OCI-LY3 (cell line): ENCODE data around the gene TTC28.

ENCODE experiments used
- H2AFZ ChIP-seq: fragments of 200-600, 300-600 bp; shearing (Covaris generic); 2 replicates; pipeline ENCODE4 v1.6.0; 2014; ENCODE audit warnings: antibody characterized with exemption, low read depth, low read length
- H3K27ac ChIP-seq: fragments of 200-600, 300-600 bp; sonication (generic); 2 replicates; pipeline ENCODE4 v1.5.1; 2014; ENCODE audit warnings: mild to moderate bottlenecking, low read length, moderate library complexity, mixed read lengths
- H3K27me3 ChIP-seq: fragments of 200-600, 300-600 bp; sonication (generic); 2 replicates; pipeline ENCODE4 v1.6.1; 2014; ENCODE audit warnings: low read depth, low read length, mixed read lengths
- H3K36me3 ChIP-seq: fragments of 200-600, 300-600 bp; sonication (generic); replicated peaks from 2 replicates; pipeline ENCODE3; 2014; ENCODE audit warnings: low read depth, low read length, mixed read lengths
- H3K4me1 ChIP-seq: fragments of 300-600, 200-600 bp; sonication (generic); 2 replicates; pipeline ENCODE4 v1.6.1; 2014; ENCODE audit warnings: low read length, mixed read lengths
- H3K4me2 ChIP-seq: fragments of 200-600, 300-600 bp; sonication (generic); 2 replicates; pipeline ENCODE4 v1.6.1; 2014; ENCODE audit warnings: low read length, mixed read lengths
- H3K4me3 ChIP-seq: fragments of 300-600, 200-600 bp; sonication (generic); 2 replicates; pipeline ENCODE4 v1.5.1; 2014; ENCODE audit warnings: antibody characterized with exemption, mild to moderate bottlenecking, low read length, moderate library complexity
- H3K79me2 ChIP-seq: fragments of 300-600, 200-600 bp; shearing (Covaris generic); 2 replicates; pipeline ENCODE4 v1.6.1; 2014; ENCODE audit warnings: mild to moderate bottlenecking, low read length, mixed read lengths
- H3K9ac ChIP-seq: fragments of 300-600, 200-600 bp; shearing (Covaris generic); 2 replicates; pipeline ENCODE4 v1.6.0; 2014; ENCODE audit warnings: mild to moderate bottlenecking, low read length, moderate library complexity
- H3K9me3 ChIP-seq: fragments of 200-600, 300-600 bp; shearing (Covaris generic); 2 replicates; pipeline ENCODE4 v1.6.1; 2014; ENCODE audit warnings: low read length, mixed read lengths; ENCODE audit not compliant: insufficient read depth
- H4K20me1 ChIP-seq: fragments of 200-600, 300-600 bp; sonication (generic); 2 replicates; pipeline ENCODE4 v1.6.1; 2016; ENCODE audit warnings: low read length, mixed read lengths; ENCODE audit not compliant: insufficient read depth
- EZH2phosphoT487 ChIP-seq: fragments of 200-600 bp; shearing (Covaris generic); IDR thresholded peaks from 2 replicates; pipeline ENCODE4 v1.6.1; 2018; ENCODE audit warnings: antibody characterized with exemption, mixed run types, low read depth
- TF ChIP-seq, protein P1 (sequence below): fragments of 200-600, 300-600 bp; sonication (generic); IDR thresholded peaks from 2 replicates; pipeline ENCODE4 v1.5.1; 2014; ENCODE audit warnings: antibody characterized with exemption, low read length, low read depth

Gene TTC28

DNA sequence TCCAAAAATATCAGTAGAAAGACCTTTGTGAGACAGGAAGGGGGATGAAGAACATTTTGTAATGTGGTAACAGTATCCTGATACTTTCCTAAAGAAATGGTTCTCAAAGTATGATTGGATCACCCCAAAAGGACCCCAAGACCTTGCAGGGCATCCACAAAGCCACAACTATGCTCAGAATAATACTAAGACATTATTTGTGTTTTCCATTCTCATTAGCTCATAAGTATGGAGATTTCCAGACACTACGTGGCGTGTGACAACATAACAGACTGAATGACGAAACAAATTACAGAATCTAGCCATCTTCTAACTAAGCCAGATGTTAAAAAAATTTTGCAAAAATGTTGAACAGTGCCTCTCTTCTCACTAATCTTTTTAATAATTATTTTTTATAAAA, 37.0 kb upstream of the TTC28 start:
- no peaks in the 10 kb centered on the region for H3K27me3 ChIP-seq
- H4K20me1 ChIP-seq, result no peaks in the 10 kb centered on the region
- no peak overlapping the region for H3K4me3 ChIP-seq
- H3K4me1 ChIP-seq, result peaks cover 4% of the 10 kb centered on the region; the same call in 1 of the 2 replicates
- peaks cover 42% of the 10 kb centered on the region for H3K36me3 ChIP-seq
- TF ChIP-seq, protein P1, sequence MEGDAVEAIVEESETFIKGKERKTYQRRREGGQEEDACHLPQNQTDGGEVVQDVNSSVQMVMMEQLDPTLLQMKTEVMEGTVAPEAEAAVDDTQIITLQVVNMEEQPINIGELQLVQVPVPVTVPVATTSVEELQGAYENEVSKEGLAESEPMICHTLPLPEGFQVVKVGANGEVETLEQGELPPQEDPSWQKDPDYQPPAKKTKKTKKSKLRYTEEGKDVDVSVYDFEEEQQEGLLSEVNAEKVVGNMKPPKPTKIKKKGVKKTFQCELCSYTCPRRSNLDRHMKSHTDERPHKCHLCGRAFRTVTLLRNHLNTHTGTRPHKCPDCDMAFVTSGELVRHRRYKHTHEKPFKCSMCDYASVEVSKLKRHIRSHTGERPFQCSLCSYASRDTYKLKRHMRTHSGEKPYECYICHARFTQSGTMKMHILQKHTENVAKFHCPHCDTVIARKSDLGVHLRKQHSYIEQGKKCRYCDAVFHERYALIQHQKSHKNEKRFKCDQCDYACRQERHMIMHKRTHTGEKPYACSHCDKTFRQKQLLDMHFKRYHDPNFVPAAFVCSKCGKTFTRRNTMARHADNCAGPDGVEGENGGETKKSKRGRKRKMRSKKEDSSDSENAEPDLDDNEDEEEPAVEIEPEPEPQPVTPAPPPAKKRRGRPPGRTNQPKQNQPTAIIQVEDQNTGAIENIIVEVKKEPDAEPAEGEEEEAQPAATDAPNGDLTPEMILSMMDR, result no peak
- no peak for TF ChIP-seq EZH2phosphoT487
- no peak overlapping the region for H3K4me2 ChIP-seq
- H3K9ac ChIP-seq, result no peak overlapping the region
- H3K27ac ChIP-seq, result no peak overlapping the region
- H2AFZ ChIP-seq, result no peak overlapping the region
- H3K9me3 ChIP-seq, result no peaks in the 10 kb centered on the region
- H3K79me2 ChIP-seq, result no peaks in the 10 kb centered on the region

DNA sequence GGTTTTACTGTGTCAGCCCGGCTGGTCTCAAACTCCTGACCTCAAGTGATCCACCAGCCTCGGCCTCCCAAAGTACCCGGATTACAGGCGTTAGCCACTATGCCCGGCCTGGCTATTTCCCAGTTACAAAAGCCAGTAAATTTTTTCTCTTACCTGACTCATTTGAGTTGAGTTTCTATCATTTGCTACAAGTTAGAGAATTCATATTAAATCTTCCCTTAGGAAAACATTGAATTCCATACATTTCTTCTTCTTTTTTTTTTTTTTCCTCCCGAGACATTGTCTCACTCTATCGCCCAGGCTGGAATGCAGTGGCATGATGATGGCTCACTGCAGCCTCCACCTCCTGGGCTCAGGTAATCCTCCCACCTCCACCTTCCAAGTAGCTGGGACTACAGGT, 36.0 kb upstream of the TTC28 start:
- no peak overlapping the region for H2AFZ ChIP-seq
- no peak overlapping the region for H3K4me2 ChIP-seq
- H3K79me2 ChIP-seq, result no peaks in the 10 kb centered on the region
- no peak overlapping the region for H3K27ac ChIP-seq
- peaks cover 47% of the 10 kb centered on the region for H3K36me3 ChIP-seq
- TF ChIP-seq EZH2phosphoT487, result no peak
- TF ChIP-seq, protein P1, result no peak
- no peak overlapping the region for H3K9ac ChIP-seq
- H4K20me1 ChIP-seq, result no peaks in the 10 kb centered on the region
- peaks cover 4% of the 10 kb centered on the region; the same call in 1 of the 2 replicates for H3K4me1 ChIP-seq
- H3K9me3 ChIP-seq, result no peaks in the 10 kb centered on the region
- no peaks in the 10 kb centered on the region for H3K27me3 ChIP-seq
- no peak overlapping the region for H3K4me3 ChIP-seq

DNA sequence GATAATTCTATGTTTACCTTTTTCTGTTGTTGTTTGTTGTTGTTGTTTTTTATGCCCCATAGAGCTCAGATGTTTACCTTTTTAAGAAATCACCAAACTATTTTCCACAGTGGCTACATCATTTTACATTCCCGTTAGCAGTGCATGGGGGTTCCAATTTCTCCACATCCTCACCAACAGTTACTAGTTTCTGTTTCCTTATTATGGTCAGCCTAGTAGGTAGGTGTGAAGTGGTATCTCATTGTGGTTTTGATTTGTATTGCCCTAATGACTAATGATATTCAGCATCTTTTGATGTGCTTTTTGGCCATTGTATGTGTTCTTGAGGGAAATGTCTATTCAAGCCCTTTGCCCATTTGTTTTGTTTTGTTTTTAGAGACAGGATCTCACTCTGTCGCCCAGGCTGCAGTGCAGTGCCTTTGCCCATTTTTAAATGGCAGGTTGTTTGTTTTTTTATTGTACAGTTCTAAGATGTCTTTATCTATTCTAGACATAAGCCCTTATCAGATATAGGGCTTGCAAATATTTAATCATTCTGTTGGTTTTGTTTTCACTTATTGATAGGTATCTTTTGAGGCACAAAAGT, 34.5 kb upstream of the TTC28 start:
- Histone ChIP-seq H3K9ac (no peak overlapping the region), H3K36me3 (peaks cover 47% of the 10 kb centered on the region), H4K20me1 (no peaks in the 10 kb centered on the region), H2AFZ (no peak overlapping the region), H3K9me3 (no peaks in the 10 kb centered on the region), H3K4me1 (peaks cover 4% of the 10 kb centered on the region; the same call in 1 of the 2 replicates), H3K4me3 (no peak overlapping the region), H3K27ac (no peak overlapping the region), H3K27me3 (no peaks in the 10 kb centered on the region), H3K4me2 (no peak overlapping the region), H3K79me2 (no peaks in the 10 kb centered on the region)
- no peak for TF ChIP-seq EZH2phosphoT487
- TF ChIP-seq, protein P1, result no peak

DNA sequence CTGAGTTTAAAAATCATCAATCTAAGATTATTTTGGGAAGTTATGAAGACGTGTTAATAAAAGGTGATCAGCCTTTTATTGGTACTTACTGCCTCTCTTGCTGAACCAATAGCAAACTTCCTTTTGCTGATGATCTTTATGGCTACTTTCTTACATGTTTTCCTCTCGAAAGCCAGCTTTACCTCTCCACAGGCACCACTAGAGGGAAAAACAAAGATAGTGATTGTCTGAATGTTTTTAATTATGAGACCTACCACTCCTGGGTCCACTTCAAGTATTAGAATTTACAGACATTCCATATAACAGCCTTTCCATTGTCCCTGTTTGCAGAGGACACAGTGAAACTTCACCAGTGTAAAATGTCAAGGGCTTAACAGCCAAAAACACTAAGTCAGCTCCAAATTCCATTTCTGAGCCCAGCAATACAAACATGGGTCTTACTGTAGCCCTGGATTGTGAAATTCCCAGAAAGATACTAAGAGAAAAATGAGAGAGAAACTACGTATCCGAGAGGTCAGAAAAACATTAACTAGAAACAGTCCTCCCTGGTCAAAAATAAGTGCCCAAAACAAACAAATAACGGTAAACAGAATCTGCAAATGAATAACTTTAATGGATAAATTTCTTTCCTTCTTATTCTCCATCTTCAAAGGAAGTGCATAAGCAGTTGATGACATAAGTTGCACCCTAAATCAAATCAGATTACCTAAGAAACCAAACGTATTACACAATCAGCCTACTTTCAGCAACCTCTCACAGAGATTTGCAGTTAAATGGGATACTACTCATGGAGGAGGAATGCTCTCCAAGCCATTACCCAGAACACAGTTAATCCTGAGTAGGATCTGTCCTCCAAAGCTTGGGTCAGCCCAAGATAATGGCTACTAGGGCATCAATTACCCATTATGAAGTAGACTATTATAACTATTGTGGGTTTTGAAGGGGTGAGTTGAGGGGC, 32.5 kb upstream of the TTC28 start:
- no peak overlapping the region for H3K4me3 ChIP-seq
- H4K20me1 ChIP-seq, result no peaks in the 10 kb centered on the region
- H3K4me1 ChIP-seq, result peaks cover 9% of the 10 kb centered on the region
- H2AFZ ChIP-seq, result no peak overlapping the region
- no peak for TF ChIP-seq EZH2phosphoT487
- TF ChIP-seq, protein P1, result no peak
- no peaks in the 10 kb centered on the region for H3K79me2 ChIP-seq
- H3K9me3 ChIP-seq, result no peaks in the 10 kb centered on the region
- H3K9ac ChIP-seq, result no peak overlapping the region
- no peak overlapping the region for H3K4me2 ChIP-seq
- H3K36me3 ChIP-seq, result peaks cover 46% of the 10 kb centered on the region
- H3K27me3 ChIP-seq, result no peaks in the 10 kb centered on the region
- no peak overlapping the region for H3K27ac ChIP-seq
